ENCODE measurements around the gene B4GALT5. TPM values are rescaled to one million over a fixed set of nuclear protein-coding genes. Genes with fewer than 3 reads are reported as not detected.

The B4GALT5 gene
- total RNA-seq, 1 donor from 2014 or later, result 115 TPM

DNA sequence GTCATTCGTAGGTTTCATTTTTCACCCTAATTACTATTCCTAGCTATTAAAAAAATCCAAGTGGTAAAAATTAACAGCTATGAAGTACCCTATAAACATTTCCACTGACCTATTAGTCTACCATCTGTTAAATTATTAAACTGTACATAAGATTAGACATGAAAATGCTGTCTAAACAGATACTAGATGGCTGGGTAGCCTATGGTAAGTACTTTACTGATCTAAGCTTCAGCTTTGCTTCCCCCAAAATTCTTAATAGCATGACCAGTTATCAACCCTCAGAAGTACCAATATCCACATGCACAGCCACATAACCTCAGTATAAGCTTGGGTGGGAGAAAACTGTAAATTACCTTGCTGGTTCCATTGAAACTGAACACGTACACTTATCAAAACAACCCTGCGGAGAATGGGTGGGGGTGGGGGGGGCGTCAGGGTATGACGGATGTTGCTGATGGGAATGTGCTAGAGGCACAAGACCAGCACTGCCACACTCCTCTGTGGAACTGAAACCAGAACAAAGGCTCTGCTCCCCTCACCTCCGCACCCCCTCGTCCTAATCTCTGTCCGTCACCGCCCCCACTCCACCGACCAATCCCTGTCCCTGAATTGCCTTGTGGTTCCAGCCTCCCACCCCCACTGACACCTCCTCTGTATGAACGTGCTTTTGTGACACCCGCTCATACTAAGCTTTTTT is 45.3 kb downstream of the B4GALT5 start:
- peak overlapping the region; percentile 55 for H3K27ac Mint-ChIP-seq (ENCODE audit: unreplicated experiment)
- no peak for DNase-seq (ENCODE audit: low spot score)
- H3K4me3 Mint-ChIP-seq (ENCODE audit: unreplicated experiment), result no peak overlapping the region
- no peaks in the 10 kb centered on the region for H3K36me3 Mint-ChIP-seq (ENCODE audit: low read depth, unreplicated experiment)
- no peaks in the 10 kb centered on the region for H3K9me3 Mint-ChIP-seq (ENCODE audit: unreplicated experiment)
- peaks cover 36% of the 10 kb centered on the region for H3K4me1 Mint-ChIP-seq (ENCODE audit: unreplicated experiment)
- no peaks in the 10 kb centered on the region for H3K27me3 Mint-ChIP-seq (ENCODE audit: unreplicated experiment)
- TF ChIP-seq, protein P1, sequence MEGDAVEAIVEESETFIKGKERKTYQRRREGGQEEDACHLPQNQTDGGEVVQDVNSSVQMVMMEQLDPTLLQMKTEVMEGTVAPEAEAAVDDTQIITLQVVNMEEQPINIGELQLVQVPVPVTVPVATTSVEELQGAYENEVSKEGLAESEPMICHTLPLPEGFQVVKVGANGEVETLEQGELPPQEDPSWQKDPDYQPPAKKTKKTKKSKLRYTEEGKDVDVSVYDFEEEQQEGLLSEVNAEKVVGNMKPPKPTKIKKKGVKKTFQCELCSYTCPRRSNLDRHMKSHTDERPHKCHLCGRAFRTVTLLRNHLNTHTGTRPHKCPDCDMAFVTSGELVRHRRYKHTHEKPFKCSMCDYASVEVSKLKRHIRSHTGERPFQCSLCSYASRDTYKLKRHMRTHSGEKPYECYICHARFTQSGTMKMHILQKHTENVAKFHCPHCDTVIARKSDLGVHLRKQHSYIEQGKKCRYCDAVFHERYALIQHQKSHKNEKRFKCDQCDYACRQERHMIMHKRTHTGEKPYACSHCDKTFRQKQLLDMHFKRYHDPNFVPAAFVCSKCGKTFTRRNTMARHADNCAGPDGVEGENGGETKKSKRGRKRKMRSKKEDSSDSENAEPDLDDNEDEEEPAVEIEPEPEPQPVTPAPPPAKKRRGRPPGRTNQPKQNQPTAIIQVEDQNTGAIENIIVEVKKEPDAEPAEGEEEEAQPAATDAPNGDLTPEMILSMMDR (IDR thresholded peaks at IDR 0.05; ENCODE audit: unreplicated experiment), result no peak

DNA sequence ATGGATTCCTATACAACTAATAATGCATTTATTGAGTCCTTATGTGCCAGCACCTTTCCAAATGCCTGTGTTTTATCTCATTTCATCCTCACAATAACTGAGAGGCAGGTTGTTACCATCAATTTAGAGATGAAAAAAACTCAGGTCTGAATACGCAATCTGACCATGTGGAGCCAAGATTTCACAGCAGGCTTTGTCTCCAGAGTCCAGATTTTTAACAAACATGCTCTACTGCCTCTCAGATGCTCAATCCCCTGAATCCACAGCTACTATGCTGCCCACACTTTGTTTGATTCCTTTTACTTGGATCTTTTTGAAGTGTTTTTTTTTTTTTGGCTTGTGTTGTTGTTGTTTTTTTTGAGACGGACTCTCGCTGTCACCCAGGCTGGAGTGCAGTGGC is 46.8 kb downstream of the B4GALT5 start:
- Mint-ChIP-seq H3K4me1 (ENCODE audit: unreplicated experiment) (peaks cover 42% of the 10 kb centered on the region), H3K4me3 (ENCODE audit: unreplicated experiment) (no peak overlapping the region), H3K9me3 (ENCODE audit: unreplicated experiment) (no peaks in the 10 kb centered on the region), H3K27ac (ENCODE audit: unreplicated experiment) (no peak overlapping the region), H3K27me3 (ENCODE audit: unreplicated experiment) (no peaks in the 10 kb centered on the region), H3K36me3 (ENCODE audit: low read depth, unreplicated experiment) (no peaks in the 10 kb centered on the region)
- TF ChIP-seq, protein P1 (IDR thresholded peaks at IDR 0.05; ENCODE audit: unreplicated experiment), result no peak
- DNase-seq (ENCODE audit: low spot score), result no peak

DNA sequence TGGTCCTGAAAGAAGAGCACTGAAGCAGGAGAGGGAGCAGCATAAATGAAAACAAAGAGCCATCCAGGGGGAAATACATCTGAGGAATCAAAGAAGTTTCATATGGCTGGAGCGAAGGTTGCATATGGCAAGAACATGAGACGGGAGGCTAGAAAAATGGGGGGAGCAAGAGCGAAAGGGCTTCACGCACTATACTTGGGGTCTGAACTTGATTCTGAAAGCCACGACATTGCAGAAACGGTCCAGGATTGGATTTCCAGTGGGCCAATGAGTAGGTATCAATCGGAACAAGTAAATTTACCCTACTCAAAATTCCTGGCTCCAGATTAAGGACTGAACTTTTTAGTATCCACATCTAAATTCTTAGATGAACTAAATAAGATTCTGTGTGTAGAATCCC is 47.9 kb downstream of the B4GALT5 start:
- no peak overlapping the region for H3K27ac Mint-ChIP-seq (ENCODE audit: unreplicated experiment)
- no peak for DNase-seq (ENCODE audit: low spot score)
- no peaks in the 10 kb centered on the region for H3K27me3 Mint-ChIP-seq (ENCODE audit: unreplicated experiment)
- H3K4me3 Mint-ChIP-seq (ENCODE audit: unreplicated experiment), result no peak overlapping the region
- TF ChIP-seq, protein P1 (IDR thresholded peaks at IDR 0.05; ENCODE audit: unreplicated experiment), result no peak
- H3K9me3 Mint-ChIP-seq (ENCODE audit: unreplicated experiment), result no peaks in the 10 kb centered on the region
- H3K4me1 Mint-ChIP-seq (ENCODE audit: unreplicated experiment), result peaks cover 46% of the 10 kb centered on the region
- H3K36me3 Mint-ChIP-seq (ENCODE audit: low read depth, unreplicated experiment), result no peaks in the 10 kb centered on the region

DNA sequence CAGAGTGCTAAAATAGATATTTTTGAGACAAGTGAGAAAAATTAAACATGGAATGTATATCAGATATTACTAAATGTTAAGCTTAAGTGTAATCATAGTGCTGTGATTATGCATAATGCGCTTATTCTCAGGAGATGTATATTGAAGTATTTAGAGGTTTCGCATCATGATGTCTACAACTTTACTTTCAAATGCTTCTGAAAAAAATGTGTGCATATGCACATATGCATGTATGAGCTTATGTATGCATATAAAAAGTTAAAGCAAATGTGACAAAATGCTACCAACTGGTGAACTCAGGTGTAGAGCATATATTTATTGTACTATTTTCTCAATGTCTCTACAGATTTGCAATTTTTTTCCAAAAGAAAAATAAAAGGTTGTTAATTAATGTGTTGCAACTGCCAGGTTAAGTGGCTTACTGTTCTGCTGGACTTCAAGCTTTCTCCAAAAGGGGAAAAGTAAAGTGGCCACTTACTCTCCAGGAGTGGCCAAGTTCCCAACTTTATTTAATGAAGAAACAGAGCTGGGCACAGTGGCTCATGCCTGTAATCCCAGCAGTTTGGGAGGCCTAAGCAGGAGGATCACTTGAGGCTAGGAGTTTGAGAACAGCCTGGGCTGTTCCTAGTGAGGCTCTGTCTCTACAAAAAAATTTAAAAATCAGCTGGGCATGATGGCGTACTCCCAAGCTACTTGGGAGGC is 48.9 kb downstream of the B4GALT5 start:
- Mint-ChIP-seq H3K9me3 (ENCODE audit: unreplicated experiment) (no peaks in the 10 kb centered on the region), H3K4me3 (ENCODE audit: unreplicated experiment) (no peak overlapping the region), H3K27me3 (ENCODE audit: unreplicated experiment) (peaks cover 2% of the 10 kb centered on the region), H3K36me3 (ENCODE audit: low read depth, unreplicated experiment) (no peaks in the 10 kb centered on the region), H3K27ac (ENCODE audit: unreplicated experiment) (peak overlapping the region; percentile 25), H3K4me1 (ENCODE audit: unreplicated experiment) (peaks cover 47% of the 10 kb centered on the region)
- TF ChIP-seq, protein P1 (IDR thresholded peaks at IDR 0.05; ENCODE audit: unreplicated experiment), result no peak
- DNase-seq (ENCODE audit: low spot score), result no peak

DNA sequence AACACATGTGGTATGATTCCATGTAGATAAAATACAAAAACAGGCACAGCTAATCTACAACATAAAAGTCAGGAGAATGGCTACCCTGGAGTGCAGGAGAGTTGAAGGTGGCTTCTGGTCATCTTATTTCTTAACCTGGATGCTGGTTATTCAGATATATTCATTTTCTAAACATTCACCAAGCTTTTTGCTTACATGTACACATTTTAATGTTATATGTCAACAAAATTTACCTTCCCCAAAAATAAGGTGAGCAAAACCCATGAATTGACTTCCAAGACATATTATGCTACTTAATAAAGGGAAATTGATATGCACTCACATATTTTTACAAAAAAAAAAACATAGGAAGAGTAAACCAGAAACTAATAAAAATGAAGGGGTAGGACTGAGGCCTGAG is 50.6 kb downstream of the B4GALT5 start:
- TF ChIP-seq, protein P1 (IDR thresholded peaks at IDR 0.05; ENCODE audit: unreplicated experiment), result no peak
- Mint-ChIP-seq H3K27ac (ENCODE audit: unreplicated experiment) (peak overlapping the region; percentile 84), H3K36me3 (ENCODE audit: low read depth, unreplicated experiment) (no peaks in the 10 kb centered on the region), H3K4me1 (ENCODE audit: unreplicated experiment) (peaks cover 42% of the 10 kb centered on the region), H3K27me3 (ENCODE audit: unreplicated experiment) (peaks cover 2% of the 10 kb centered on the region), H3K4me3 (ENCODE audit: unreplicated experiment) (no peak overlapping the region), H3K9me3 (ENCODE audit: unreplicated experiment) (no peaks in the 10 kb centered on the region)
- no peak for DNase-seq (ENCODE audit: low spot score)
